ENCODE data around the gene C19orf67.
A peak's percentile ranks its signal among the peaks of the same experiment; 100 is the strongest.
"Not testable (repeated sequence)": the region's sequence is repeated elsewhere in the genome, so short reads cannot be mapped to it uniquely, and the experiment has no call there.

C19orf67 gene

DNA sequence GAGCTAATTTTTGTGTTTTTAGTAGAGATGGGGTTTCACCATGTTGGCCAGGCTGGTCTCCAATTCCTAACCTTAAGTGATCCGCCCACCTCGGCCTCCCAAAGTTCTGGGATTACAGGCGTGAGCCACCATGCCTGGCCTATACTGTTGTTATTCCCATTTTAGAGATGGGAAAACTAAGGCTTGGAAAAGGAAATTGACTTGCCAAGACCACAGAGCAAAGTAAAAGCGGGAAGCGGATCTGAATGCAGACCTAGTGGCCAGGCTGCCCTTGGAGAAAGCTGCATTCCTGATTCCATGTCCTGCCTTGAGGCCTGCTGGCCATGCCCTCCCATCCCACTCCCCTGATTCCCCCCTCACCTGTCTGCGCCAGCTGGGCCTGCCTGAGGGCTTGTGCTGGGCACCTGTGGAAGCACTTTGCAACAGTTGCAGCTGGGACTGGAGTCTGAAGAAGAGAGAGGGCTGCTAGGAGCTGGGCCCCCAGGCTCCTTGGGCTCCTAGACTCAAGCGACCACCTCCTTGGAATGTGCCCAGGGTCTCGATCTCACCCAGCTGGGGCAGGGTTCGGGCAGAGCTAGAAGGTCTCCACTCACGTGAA is 29.4 kb downstream of the C19orf67 start:
- no peak for DNase-seq (ENCODE audit: low spot score)

DNA sequence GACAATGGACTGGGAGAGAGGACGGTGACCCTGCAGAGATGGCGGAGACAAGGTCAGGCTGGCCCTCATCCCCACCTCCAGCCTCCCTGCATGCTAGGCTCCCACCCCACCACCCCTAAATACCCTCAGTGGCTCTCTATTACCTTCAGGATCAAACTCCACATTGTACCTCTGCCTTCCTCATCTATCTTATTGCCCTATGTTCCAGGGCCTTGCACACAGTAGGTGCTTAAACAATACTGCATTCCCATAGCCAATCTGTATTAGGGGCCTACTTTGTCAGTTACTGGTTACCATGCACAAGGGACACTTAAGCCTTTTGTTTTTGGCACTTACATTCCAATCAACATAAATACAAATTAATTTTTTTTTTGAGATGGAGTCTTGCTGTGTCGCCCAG is 30.2 kb downstream of the C19orf67 start:
- DNase-seq (ENCODE audit: low spot score) = no peak

DNA sequence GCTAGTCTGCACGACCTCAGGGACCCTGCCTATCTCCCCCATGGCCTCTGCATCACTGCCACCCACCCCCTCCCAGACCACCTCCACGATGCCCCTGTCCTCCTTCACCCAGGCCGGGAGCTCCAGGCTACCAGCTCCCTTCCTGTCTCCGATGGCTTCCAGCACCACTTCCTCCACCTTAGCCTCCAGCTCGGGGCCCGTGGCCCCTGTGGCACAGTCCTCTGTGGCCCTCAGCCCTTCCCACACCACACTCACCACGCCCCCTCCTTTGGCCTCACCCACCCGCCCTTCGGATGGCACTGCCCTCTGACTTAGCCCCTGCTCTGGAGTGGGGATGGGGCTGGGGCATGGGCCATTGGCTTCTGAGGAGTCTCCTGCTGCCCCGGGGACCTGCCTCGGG is 30.9 kb downstream of the C19orf67 start:
- DNase-seq (ENCODE audit: low spot score) = no peak

DNA sequence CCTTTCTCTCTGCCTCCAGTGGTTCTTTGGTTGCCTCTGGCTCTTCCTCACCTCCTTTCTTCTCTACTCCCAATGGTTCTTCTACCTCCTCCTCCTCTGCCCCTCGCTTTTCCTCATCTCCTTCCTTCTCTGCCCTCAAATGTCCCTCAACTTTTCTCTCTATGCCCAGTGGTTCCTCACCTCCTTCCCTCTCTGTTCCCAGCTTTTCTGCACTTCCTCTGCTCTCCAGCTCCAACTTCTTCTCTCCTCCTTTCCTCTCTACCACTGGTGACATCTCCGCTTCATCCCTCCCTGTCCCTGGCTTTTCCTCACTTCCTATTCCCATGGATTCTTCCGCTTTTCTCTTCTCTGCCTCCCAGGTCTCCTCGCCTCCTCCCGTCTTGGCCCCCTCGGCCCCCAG is 31.5 kb downstream of the C19orf67 start:
- no peak for DNase-seq (ENCODE audit: low spot score)

DNA sequence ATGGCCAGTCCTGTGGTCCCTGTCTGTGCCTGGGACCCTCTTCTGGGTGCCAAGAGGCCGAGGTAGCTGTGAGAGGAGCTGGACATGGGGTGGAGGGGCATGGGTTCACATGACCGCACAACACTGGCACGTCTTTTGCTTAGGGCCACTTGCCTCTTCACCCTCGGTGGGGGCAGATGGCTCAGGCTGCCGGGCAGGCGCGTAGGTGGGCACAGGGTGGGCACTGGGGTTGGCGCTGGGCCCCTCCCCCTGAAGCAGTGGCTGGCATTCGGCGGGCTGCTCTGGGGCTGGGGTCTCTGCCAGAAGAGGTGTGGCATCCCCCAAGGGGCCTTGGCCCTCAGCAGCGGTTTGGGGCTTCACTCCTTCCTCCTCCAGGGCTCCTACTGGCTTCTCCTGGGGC is 32.1 kb downstream of the C19orf67 start:
- no peak for DNase-seq (ENCODE audit: low spot score)

DNA sequence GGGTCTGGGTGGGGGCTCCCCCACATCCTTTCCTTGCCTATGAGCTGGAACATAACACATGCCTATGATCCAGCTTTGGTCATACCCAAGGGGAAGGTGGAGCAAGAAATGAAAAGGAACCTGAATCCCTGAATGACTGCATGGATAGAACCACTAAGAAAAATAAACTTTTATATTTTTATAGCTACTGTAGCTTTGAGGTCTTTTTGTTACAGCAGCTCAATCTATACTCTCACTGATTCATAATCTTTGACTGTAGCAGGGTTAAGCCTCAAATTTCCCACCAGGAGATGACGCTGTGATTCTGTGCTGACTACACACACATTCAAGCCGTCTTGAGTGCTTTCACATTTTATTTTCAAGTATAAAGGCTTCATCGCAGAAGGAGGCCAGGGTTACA is 32.6 kb downstream of the C19orf67 start:
- DNase-seq (ENCODE audit: low spot score) = no peak

DNA sequence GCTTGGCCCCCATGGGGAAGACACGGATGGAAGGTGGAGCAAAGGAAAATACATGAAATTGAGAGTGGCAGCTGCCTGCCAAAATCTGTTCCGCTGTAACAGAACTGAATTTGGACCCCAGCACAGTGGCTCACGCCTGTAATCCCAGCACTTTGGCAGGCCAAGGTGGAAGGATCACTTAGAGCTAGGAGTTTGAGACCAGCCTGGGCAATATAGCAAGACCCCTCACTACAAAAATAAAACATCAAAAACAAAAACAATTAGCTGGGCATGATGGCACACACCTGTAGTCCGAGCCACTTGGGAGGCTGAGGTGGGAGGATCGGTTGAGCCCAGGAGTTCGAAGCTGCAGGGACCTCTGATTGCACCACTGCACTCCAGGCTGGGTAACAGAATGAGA is 33.1 kb downstream of the C19orf67 start:
- DNase-seq (ENCODE audit: low spot score) = no peak

DNA sequence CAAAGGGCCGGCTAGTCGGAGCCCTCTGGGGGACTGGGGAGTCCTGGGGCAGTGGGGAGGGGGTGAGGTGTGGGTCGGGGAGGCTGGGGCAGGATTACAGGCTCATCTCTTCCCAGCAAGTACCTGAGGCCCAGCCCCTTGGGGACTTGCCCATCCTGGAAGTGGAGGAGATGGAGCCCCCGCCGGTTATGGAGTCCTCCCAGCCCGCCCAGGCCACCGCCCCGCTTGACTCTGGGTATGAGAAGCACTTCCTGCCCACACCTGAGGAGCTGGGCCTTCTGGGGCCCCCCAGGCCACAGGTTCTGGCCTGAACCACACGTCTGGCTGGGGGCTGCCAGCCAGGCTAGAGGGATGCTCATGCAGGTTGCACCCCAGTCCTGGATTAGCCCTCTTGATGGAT is 33.6 kb downstream of the C19orf67 start:
- no peak for DNase-seq (ENCODE audit: low spot score)

DNA sequence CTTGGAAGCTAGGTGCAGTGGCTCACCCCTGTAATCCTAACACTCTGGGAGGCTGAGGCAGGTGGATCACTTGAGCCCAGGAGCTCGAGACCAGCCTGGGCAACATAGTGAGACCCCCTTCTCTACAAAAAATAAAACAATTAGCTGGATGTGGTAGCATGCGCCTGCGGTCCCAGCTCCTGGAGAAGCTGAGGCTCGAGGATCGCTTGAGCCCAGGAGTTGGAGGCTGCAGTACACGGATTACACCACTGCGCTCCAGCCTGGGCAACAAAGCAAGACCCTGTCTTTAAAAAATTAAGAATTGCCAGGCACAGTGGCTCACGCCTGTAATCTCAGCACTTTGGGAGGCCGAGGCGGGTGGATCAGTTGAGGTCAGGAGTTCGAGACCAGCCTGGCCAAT is 34.6 kb downstream of the C19orf67 start:
- DNase-seq (ENCODE audit: low spot score) = not testable (repeated sequence)

DNA sequence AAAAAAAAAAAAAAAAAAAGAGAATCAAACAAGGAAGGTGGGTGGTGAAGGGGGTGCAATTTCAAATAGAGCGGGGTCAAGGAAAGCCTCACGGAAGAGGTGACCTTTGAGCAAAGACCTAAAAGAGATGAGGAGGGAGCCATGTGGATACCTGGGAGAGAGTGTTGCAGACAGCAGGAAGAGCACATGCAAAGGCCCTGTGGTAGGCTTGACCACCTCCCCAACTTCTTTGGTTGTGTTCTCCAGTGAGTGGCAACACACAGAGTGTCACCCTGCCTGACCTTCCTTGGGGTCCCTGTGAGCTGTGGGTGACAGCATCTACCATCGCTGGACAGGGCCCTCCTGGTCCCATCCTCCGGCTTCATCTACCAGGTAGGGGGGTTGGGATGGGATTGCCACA is 35.1 kb downstream of the C19orf67 start:
- no peak for DNase-seq (ENCODE audit: low spot score)

DNA sequence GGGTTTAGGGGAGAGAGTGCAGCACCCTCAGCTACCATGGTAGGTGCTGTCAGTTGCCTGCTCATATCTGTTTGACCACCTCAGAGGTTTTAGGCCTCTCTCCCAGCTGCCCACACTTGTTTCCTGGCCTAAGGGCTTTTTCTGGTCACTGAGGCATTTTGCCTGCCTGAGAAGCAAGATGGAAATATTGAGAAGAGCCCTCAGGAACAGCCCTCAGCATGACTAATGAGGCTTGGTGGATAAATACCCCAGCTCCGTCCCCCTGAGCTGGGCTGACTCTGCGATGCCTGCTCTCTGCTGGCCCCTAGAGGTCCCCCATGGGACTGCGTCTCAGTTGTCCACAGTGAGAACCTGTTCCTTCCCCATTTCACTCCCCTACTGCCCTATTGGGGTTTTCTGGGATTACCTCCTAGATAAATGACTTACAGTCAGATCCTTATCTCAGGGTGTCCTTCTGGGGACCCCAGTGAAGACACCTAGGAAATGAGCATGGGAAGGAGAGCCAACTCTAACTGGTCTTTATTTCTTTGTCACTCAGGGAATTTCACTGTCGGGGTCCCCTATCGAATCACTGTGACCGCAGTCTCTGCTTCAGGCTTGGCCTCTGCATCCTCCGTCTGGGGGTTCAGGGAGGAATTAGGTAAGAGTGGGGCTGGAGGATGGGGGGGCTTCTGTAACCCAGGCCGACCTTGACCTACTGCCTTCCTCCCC is 37.0 kb downstream of the C19orf67 start:
- peak; percentile 68 for DNase-seq (ENCODE audit: low spot score)

DNA sequence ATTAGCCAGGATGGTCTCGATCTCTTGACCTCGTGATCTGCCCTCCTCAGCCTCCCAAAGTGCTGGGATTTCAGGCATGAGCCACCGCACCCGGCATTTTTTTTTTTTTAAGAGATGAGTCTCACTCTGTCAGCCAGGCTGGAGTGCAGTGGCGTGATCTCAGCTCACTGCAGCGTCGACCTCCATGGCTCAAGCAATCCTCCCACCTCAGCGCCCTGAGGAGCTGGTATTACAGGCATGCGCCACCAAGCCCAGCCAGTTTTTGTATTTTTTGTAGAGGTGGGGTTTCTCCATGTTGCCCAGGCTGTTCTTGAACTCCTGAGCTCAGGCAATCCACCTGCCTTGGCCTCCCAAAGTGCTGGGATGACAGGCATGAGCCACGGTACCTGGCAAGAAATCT is 37.7 kb downstream of the C19orf67 start:
- DNase-seq (ENCODE audit: low spot score) = not testable (repeated sequence)

DNA sequence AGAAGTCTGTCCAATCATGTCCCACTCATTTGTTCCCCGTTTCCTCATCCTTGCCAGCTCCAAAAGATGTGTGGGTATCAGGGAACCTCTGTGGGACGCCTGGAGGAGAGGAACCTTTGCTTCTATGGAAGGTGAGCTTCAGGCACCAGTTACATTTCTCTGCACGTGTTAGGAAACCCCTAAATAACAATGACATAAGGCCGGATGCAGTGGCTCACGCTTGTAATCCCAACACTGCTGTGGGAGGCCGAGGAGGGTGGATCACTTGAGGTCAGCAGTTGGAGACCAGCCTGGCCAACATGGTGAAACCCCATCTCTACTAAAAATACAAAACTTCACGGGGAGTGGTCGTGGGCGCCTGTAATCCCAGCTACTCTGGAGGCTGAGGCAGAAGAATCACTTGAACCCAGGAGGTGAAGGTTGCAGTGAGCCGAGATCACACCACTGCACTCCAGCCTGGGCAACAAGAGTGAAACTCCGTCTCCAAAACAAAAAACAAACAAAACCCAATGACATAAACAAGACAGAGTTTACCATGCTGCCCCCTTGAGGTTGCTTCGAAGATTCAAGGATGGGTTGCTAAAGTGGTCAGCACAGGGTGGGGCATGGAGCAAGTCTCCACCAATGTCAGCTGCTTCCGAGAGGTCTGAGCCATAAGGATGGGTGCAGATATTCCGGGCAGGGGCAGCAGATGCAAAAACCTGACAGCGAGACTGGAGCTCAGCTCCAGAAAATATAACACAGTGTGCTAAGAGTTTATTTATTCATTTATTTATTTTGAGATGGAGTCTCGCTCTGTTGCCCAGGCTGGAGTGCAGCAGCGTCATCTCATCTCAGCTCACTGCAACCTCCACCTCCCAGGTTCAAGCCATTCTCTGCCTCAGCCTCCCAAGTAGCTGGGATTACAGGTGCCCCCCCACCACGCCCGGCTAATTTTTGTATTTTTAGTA is 42.6 kb downstream of the C19orf67 start:
- not testable (repeated sequence) for DNase-seq (ENCODE audit: low spot score)

DNA sequence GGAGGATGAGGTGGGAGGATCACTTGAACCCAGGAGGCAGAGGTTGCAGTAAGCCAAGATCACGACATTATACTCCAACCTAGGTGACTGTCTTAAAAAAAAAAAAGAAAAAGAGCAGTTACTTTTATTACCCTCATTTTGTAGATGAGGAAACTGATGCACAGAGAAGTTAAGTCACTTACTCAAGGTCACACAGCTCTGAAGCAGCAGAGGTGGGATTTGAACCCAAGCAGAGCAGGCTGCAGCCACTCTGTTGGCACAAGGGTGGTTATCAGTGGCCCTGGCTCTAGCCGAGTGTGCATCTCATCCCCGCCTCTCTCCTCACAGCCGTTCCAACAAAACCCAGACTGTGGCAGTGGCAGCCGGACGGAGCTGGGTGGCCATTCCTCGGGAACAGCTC is 46.4 kb downstream of the C19orf67 start:
- DNase-seq (ENCODE audit: low spot score) = no peak

DNA sequence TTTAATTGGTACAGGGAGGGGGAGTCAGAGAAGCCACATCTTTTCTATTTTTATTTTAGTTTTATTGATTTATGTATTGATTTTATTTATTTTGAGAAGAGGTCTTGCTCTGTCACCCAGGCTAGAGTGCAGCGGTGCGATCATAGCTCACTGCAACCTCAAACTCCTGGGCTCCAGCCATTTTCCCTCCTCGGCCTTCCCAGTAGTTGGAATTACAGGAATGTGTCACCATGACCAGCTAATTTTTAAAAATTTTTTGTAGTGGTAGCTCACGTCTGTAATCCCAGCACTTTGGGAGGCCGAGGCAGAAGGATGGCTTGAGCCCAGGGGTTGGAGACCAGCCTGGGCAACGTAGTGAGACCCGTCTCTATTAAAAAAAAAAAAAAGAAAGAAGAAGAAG is 49.9 kb downstream of the C19orf67 start:
- DNase-seq (ENCODE audit: low spot score) = no peak

DNA sequence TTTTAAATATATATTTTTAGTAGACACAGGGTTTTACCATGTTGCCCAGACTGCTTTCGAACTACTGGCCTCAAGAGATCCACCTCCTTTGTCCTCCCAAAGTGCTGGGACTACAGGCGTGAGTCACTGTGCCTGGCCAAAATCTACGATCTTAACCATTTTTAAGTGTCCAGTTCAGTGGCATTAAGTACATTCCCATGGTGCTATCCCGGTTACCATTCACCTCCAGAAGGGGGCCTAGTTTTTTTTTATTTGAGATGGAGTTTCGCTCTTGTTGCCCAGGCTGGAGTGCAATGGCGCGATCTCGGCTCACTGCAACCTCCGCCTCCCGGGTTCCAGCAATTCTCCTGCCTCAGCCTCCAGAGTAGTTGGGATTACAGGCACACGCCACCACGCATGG is 50.4 kb downstream of the C19orf67 start:
- DNase-seq (ENCODE audit: low spot score) = not testable (repeated sequence)

DNA sequence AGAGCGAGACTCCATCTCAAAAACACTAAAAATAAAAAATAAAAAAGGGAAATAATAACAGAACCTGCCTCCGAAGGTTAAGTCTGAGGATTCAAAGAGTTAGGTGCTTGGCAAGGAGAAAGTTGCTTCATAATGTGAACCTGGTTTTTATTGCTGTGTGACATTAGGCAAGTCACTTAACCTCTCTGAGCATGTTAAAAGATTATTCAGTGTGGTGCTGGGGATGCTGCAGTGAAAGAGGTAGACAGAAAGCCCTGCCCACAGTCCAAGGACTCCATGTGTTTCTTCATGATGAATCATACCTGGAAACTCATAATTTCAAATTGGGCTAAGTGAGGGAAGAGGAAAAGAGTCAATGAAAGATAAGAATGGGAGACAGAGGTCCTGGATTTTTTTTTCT is 51.6 kb downstream of the C19orf67 start:
- DNase-seq (ENCODE audit: low spot score) = no peak

DNA sequence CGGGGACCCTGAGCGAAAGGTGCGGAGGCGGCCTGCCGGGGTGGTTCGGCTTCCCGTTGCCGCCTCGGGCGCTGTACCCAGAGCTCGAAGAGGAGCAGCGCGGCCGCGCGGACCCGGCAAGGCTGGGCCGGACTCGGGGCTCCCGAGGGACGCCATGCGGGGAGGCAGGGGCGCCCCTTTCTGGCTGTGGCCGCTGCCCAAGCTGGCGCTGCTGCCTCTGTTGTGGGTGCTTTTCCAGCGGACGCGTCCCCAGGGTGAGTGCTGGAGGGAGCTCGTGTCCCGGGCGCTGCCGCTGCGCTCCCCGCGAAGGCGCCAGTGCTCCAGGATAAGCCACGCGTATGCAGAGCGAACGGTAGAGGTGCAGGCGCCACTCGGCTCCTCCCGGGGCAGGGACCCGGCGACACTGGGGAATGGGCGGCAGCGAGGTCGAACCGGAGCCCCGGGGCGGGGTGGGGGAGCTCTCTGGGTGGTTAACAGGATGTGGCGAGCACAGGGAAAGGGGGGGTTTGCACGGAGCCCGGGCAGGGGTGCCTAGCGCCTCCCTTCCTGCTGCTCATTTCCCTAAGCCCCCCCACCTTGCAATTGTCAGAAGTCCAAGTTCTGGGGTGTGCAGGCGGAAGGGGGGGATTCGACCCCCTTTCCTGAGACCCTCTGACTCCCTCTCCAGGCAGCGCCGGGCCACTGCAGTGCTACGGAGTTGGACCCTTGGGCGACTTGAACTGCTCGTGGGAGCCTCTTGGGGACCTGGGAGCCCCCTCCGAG is 53.7 kb downstream of the C19orf67 start, which contains the start of gene IL27RA:
TSS of gene IL27RA (plus strand) at position 44 of the 762 bp plus-strand sequence. CDS start at position 155, 111 bp downstream.
- peak; percentile 77 for DNase-seq (ENCODE audit: low spot score)

Data from ecto neural progenitor cell (in vitro differentiated cells).